ENCODE data around the gene NXPH4.

The NXPH4 gene

DNA sequence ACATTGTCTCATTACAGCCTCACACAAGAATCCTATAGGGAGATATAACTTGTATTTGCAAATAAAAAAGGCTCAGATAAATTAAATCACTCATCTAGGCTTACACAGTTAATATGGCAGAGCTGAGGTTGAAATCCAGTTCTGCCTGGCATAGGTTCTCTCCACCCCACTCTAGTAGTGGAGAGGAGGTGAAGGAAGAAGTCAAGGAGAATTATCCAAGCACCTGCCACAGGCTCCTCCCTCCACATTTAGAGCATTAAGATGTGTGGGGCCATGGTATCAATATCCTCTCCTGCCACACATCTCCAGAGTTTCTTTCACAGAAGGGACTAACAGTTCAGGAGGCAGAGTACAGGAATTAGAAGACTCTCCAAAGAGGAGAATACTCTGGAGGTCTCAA, 56.9 kb downstream of the NXPH4 start:
- no peak overlapping the region for H3K4me3 ChIP-seq
- peak overlapping the region; percentile 40; the same call in 1 of the 2 replicates for H3K27ac ChIP-seq
- peaks cover 57% of the 10 kb centered on the region for H3K36me3 ChIP-seq (ENCODE audit: insufficient read depth, low read length)
- no peak for TF ChIP-seq POLR2AphosphoS5 (IDR thresholded peaks at IDR 0.05; ENCODE audit: borderline replicate concordance, low read depth, low read length)
- no peak for TF ChIP-seq EZH2 (IDR thresholded peaks at IDR 0.05)
- TF ChIP-seq FOXP2 (optimal IDR thresholded peaks at IDR 0.05; ENCODE audit: control extremely low read depth, extremely low read length, insufficient read depth) = no peak
- no peak for DNase-seq (ENCODE audit: low read depth, low spot score)
- peak overlapping the region; percentile 19 for H3K9ac ChIP-seq (ENCODE audit: insufficient read length)
- no peaks in the 10 kb centered on the region for H3K9me3 ChIP-seq (ENCODE audit: low read depth, low read length)

Data from SK-N-MC (cell line).